H9 (cell line): ENCODE results near the gene PPP5C. TPM values are rescaled to one million over a fixed set of nuclear protein-coding genes. Genes with fewer than 3 reads are reported as not detected.
A peak's percentile ranks its signal among the peaks of the same experiment; 100 is the strongest.

Experiments used
- DNase-seq: peaks from one replicate; pipeline ENCODE4 v3.0.0-alpha.2; 2017
- H2AFZ ChIP-seq: one replicate; pipeline ENCODE4 v1.6.1; 2013; ENCODE audit warnings: mild to moderate bottlenecking, low read length, control low read depth, moderate library complexity
- H2AK5ac ChIP-seq: 2 replicates; pipeline ENCODE4 v1.6.1; 2013; ENCODE audit warnings: low read length, control low read depth, mixed read lengths; ENCODE audit not compliant: insufficient read length
- H2BK120ac ChIP-seq: one replicate; pipeline ENCODE4 v1.6.1; 2013; ENCODE audit warnings: low read depth, mild to moderate bottlenecking, low read length, control low read depth, inconsistent platforms; ENCODE audit not compliant: poor library complexity, severe bottlenecking
- H2BK12ac ChIP-seq: 2 replicates; pipeline ENCODE4 v1.6.1; 2013; ENCODE audit warnings: low read length, control low read depth, mixed read lengths, low read depth; ENCODE audit not compliant: insufficient read length
- H2BK15ac ChIP-seq: 2 replicates; pipeline ENCODE4 v1.6.1; 2013; ENCODE audit warnings: low read depth, low read length, control low read depth
- H2BK20ac ChIP-seq: one replicate; pipeline ENCODE4 v1.6.1; 2013; ENCODE audit warnings: low read depth, mild to moderate bottlenecking, low read length, control low read depth, inconsistent platforms; ENCODE audit not compliant: poor library complexity, severe bottlenecking
- H2BK5ac ChIP-seq: 2 replicates; pipeline ENCODE4 v1.6.1; 2013; ENCODE audit warnings: low read length, control low read depth, mixed read lengths; ENCODE audit not compliant: insufficient read length
- H3K14ac ChIP-seq: 2 replicates; pipeline ENCODE4 v1.6.1; 2013; ENCODE audit warnings: low read length, control low read depth; ENCODE audit not compliant: insufficient read depth
- H3K18ac ChIP-seq: 2 replicates; pipeline ENCODE4 v1.6.1; 2013; ENCODE audit warnings: low read depth, mild to moderate bottlenecking, mixed read lengths, low read length, control low read depth; ENCODE audit not compliant: insufficient read length
- H3K23ac ChIP-seq: 2 replicates; pipeline ENCODE4 v1.6.1; 2013; ENCODE audit warnings: low read length, control low read depth, mixed read lengths, low read depth; ENCODE audit not compliant: insufficient read length
- H3K23me2 ChIP-seq: 2 replicates; pipeline ENCODE4 v1.6.1; 2013; ENCODE audit warnings: low read depth, mild to moderate bottlenecking, mixed read lengths, low read length, control low read depth; ENCODE audit not compliant: insufficient read length, poor library complexity, severe bottlenecking
- H3K27ac ChIP-seq: 2 replicates; pipeline ENCODE4 v1.5.1; 2013; ENCODE audit warnings: low read length, control low read depth, mixed read lengths, low read depth; ENCODE audit not compliant: insufficient read length
- H3K27me3 ChIP-seq: 2 replicates; pipeline ENCODE4 v1.6.1; 2013; ENCODE audit warnings: low read length, control low read depth, inconsistent platforms; ENCODE audit not compliant: insufficient read depth
- H3K4ac ChIP-seq: 2 replicates; pipeline ENCODE4 v1.6.1; 2013; ENCODE audit warnings: low read depth, mild to moderate bottlenecking, control low read depth, inconsistent platforms, low read length, moderate library complexity
- H3K4me1 ChIP-seq: 2 replicates; pipeline ENCODE4 v1.6.1; 2013; ENCODE audit warnings: low read length, control low read depth, inconsistent platforms; ENCODE audit not compliant: insufficient read depth
- H3K4me2 ChIP-seq: 2 replicates; pipeline ENCODE4 v1.6.1; 2013; ENCODE audit warnings: low read length, control low read depth, mixed read lengths; ENCODE audit not compliant: insufficient read length, insufficient read depth
- H3K56ac ChIP-seq: 2 replicates; pipeline ENCODE4 v1.6.1; 2013; ENCODE audit warnings: low read depth, mild to moderate bottlenecking, mixed read lengths, low read length, control low read depth; ENCODE audit not compliant: insufficient read length
- H3K79me1 ChIP-seq: 2 replicates; pipeline ENCODE4 v1.6.1; 2013; ENCODE audit warnings: low read depth, mild to moderate bottlenecking, moderate library complexity, low read length, control low read depth, inconsistent platforms; ENCODE audit not compliant: insufficient read depth, poor library complexity, severe bottlenecking
- H3K79me2 ChIP-seq: 2 replicates; pipeline ENCODE4 v1.6.1; 2013; ENCODE audit warnings: low read length, control low read depth, inconsistent platforms; ENCODE audit not compliant: insufficient read depth
- H3K9ac ChIP-seq: 2 replicates; pipeline ENCODE4 v1.6.1; 2013; ENCODE audit warnings: low read length, control low read depth, mixed read lengths; ENCODE audit not compliant: insufficient read length; ENCODE audit errors: extremely low read depth
- H3K9me3 ChIP-seq: one replicate; pipeline ENCODE4 v1.6.1; 2013; ENCODE audit warnings: low read depth, low read length, inconsistent platforms; ENCODE audit not compliant: control insufficient read depth
- H3T11ph ChIP-seq: one replicate; pipeline ENCODE4 v1.6.1; 2013; ENCODE audit warnings: mild to moderate bottlenecking, low read length, control low read depth, inconsistent platforms
- H4K20me1 ChIP-seq: one replicate; pipeline ENCODE4 v1.6.1; 2013; ENCODE audit not compliant: control insufficient read depth, insufficient read length, insufficient read depth
- H4K5ac ChIP-seq: 2 replicates; pipeline ENCODE4 v1.6.1; 2013; ENCODE audit warnings: low read depth, mild to moderate bottlenecking, mixed read lengths, low read length, control low read depth; ENCODE audit not compliant: insufficient read length
- H4K8ac ChIP-seq: replicated peaks from 2 replicates; pipeline ENCODE4 v1.6.1; 2013; ENCODE audit warnings: low read length, control low read depth, mixed read lengths, low read depth; ENCODE audit not compliant: insufficient read length
- H4K91ac ChIP-seq: 2 replicates; pipeline ENCODE4 v1.6.1; 2013; ENCODE audit warnings: low read depth, mild to moderate bottlenecking, moderate library complexity, mixed read lengths, low read length, control low read depth; ENCODE audit not compliant: insufficient read length
- H3K27ac Mint-ChIP-seq, 3 experiments: 2 replicates in 2 of 3; 3 replicates in 1 of 3; pipeline ENCODE4 v1.8.0; 2020 to 2021; ENCODE audit warnings: mixed read lengths in 3 of 3, mild to moderate bottlenecking in 1 of 3, moderate library complexity in 1 of 3
- H3K27me3 Mint-ChIP-seq: 2 replicates; pipeline ENCODE4 v1.8.0; 2021; ENCODE audit warnings: low read depth, mild to moderate bottlenecking, moderate library complexity, mixed read lengths
- H3K36me3 Mint-ChIP-seq, 3 experiments: 2 replicates in 2 of 3; 3 replicates in 1 of 3; pipeline ENCODE4 v1.8.0; 2020 to 2021; ENCODE audit warnings: low read depth in 3 of 3, mixed read lengths in 3 of 3; ENCODE audit not compliant: insufficient read depth in 1 of 3
- H3K4me1 Mint-ChIP-seq, 2 experiments: 2 replicates each; pipeline ENCODE4 v1.8.0; 2020; ENCODE audit warnings: mixed read lengths in 2 of 2
- H3K4me3 Mint-ChIP-seq, 2 experiments: 2 replicates in 1 of 2; 3 replicates in 1 of 2; pipeline ENCODE4 v1.8.0; 2020 to 2021; ENCODE audit warnings: mild to moderate bottlenecking in 2 of 2, mixed read lengths in 2 of 2, moderate library complexity in 1 of 2
- H3K9me3 Mint-ChIP-seq, 2 experiments: 2 replicates in 1 of 2; 3 replicates in 1 of 2; pipeline ENCODE4 v1.8.0; 2020; ENCODE audit warnings: mild to moderate bottlenecking in 2 of 2, mixed read lengths in 2 of 2, moderate library complexity in 1 of 2
- CTCF ChIP-seq: fragments of 200-600 bp; sonication (generic); conservative IDR thresholded peaks from 3 replicates; pipeline ENCODE4 v1.8.0; 2021; ENCODE audit warnings: antibody characterized with exemption, mild to moderate bottlenecking
- WGBS: extraction: QIAGEN DNeasy Blood & Tissue Kit; methylation state at CpG from one replicate; pipeline ENCODE4 v1.1.7; 2013; ENCODE audit warnings: missing lambda C conversion rate, low lambda C conversion rate, mixed read lengths; ENCODE audit not compliant: insufficient read length; ENCODE audit errors: extremely low coverage; 5-methylcytosine and 5-hydroxymethylcytosine counted together
- total RNA-seq: library from RNA; stranded (reverse); gene quantifications from 2 replicates; pipeline ENCODE4 v1.2.1, GENCODE V29; 2021

The PPP5C gene
- total RNA-seq, 1 experiment from 2014 or later: 108 TPM

GRCh38 chr19:46351241-46352041 lies 4.6 kb downstream of the PPP5C start:
- H3K27ac ChIP-seq: no peak overlapping the region
- no peak overlapping the region for H2AK5ac ChIP-seq
- peaks cover 7% of the 10 kb centered on the region for H3K79me1 ChIP-seq
- H3K14ac ChIP-seq: no peak overlapping the region
- no peak overlapping the region for H2AFZ ChIP-seq
- WGBS: no CpG with 5 or more reads among the region's 18 CpGs
- no peak overlapping the region for H2BK120ac ChIP-seq
- no peak overlapping the region for H4K91ac ChIP-seq
- H3K27me3 ChIP-seq: no peaks in the 10 kb centered on the region
- no peak overlapping the region for H2BK5ac ChIP-seq
- H3K79me2 ChIP-seq: peaks cover 19% of the 10 kb centered on the region; the same call in 1 of the 2 replicates
- no peak overlapping the region for H4K8ac ChIP-seq
- no peak overlapping the region for H2BK20ac ChIP-seq
- no peaks in the 10 kb centered on the region for H4K20me1 ChIP-seq
- H3K18ac ChIP-seq: no peak overlapping the region
- no peak overlapping the region for H3K56ac ChIP-seq
- H3K9me3 ChIP-seq: no peaks in the 10 kb centered on the region
- H3K27me3 Mint-ChIP-seq: no peaks in the 10 kb centered on the region
- H3K9me3 Mint-ChIP-seq: no peaks in the 10 kb centered on the region; a peak in 2 of 5 replicates
- H3K4me1 Mint-ChIP-seq: peaks cover 37 to 49% of the 10 kb centered on the region in 2 experiments
- H3K23me2 ChIP-seq: peaks cover 9% of the 10 kb centered on the region
- H3K9ac ChIP-seq: no peak overlapping the region
- no peak for TF ChIP-seq CTCF
- H3K4me2 ChIP-seq: no peak overlapping the region
- no peak overlapping the region for H3T11ph ChIP-seq
- no peak for DNase-seq
- peak overlapping the region; percentile 53 to 81 (median 69); a peak in 6 of 7 replicates for H3K27ac Mint-ChIP-seq
- no peak overlapping the region for H3K23ac ChIP-seq
- no peak overlapping the region for H4K5ac ChIP-seq
- H3K4me3 Mint-ChIP-seq: peak overlapping the region in 1 of 2 experiments; percentile 45; a peak in 1 of 5 replicates
- peaks cover 3% of the 10 kb centered on the region; the same call in 1 of the 2 replicates for H3K4me1 ChIP-seq
- H3K4ac ChIP-seq: no peak overlapping the region
- H2BK12ac ChIP-seq: no peak overlapping the region
- H3K36me3 Mint-ChIP-seq: peaks cover 22 to 58% (median 54%) of the 10 kb centered on the region in 3 experiments
- no peak overlapping the region for H2BK15ac ChIP-seq
